Activated naive CD4-positive, alpha-beta T cell treated with anti-CD3 and anti-CD28 coated beads for 36 hours (primary cell): Measurements from ENCODE around the gene BAIAP3. TPM values are rescaled to one million over a fixed set of nuclear protein-coding genes. Genes with fewer than 3 reads are reported as not detected.

Experiments used
- CTCF ChIA-PET: fragments of 350-600 bp; sonication (Branson Sonifier 250); formaldehyde crosslinking; loops from one replicate; lab custom pipeline; 2021; ENCODE audit warnings: antibody characterized with exemption; lab: Charles Lee
- DNase-seq: peaks from one replicate; pipeline ENCODE4 v3.0.0-alpha.2; 2020
- H3K27ac Mint-ChIP-seq: one replicate; pipeline ENCODE4 v1.8.0; 2021; ENCODE audit warnings: mild to moderate bottlenecking, mixed read lengths
- H3K27me3 Mint-ChIP-seq: one replicate; pipeline ENCODE4 v1.8.0; 2021; ENCODE audit warnings: low read depth, mixed read lengths
- H3K36me3 Mint-ChIP-seq: one replicate; pipeline ENCODE4 v1.8.0; 2021; ENCODE audit warnings: low read depth, mixed read lengths
- H3K4me1 Mint-ChIP-seq: one replicate; pipeline ENCODE4 v1.8.0; 2021; ENCODE audit warnings: low read depth, mixed read lengths
- H3K4me3 Mint-ChIP-seq: one replicate; pipeline ENCODE4 v1.8.0; 2021; ENCODE audit warnings: mild to moderate bottlenecking, moderate library complexity, mixed read lengths
- H3K9me3 Mint-ChIP-seq: one replicate; pipeline ENCODE4 v1.8.0; 2021; ENCODE audit warnings: mixed read lengths
- intact Hi-C: fragments of 100-400 bp; cut with micrococcal nuclease; formaldehyde crosslinking; loops from one replicate; pipeline ENCODE4 v1.15.1; 2023
- total RNA-seq, 2 experiments: library from RNA; stranded (reverse); gene quantifications; one replicate each; pipeline ENCODE4 v1.2.3, GENCODE V29; 2021

The BAIAP3 gene, protein sequence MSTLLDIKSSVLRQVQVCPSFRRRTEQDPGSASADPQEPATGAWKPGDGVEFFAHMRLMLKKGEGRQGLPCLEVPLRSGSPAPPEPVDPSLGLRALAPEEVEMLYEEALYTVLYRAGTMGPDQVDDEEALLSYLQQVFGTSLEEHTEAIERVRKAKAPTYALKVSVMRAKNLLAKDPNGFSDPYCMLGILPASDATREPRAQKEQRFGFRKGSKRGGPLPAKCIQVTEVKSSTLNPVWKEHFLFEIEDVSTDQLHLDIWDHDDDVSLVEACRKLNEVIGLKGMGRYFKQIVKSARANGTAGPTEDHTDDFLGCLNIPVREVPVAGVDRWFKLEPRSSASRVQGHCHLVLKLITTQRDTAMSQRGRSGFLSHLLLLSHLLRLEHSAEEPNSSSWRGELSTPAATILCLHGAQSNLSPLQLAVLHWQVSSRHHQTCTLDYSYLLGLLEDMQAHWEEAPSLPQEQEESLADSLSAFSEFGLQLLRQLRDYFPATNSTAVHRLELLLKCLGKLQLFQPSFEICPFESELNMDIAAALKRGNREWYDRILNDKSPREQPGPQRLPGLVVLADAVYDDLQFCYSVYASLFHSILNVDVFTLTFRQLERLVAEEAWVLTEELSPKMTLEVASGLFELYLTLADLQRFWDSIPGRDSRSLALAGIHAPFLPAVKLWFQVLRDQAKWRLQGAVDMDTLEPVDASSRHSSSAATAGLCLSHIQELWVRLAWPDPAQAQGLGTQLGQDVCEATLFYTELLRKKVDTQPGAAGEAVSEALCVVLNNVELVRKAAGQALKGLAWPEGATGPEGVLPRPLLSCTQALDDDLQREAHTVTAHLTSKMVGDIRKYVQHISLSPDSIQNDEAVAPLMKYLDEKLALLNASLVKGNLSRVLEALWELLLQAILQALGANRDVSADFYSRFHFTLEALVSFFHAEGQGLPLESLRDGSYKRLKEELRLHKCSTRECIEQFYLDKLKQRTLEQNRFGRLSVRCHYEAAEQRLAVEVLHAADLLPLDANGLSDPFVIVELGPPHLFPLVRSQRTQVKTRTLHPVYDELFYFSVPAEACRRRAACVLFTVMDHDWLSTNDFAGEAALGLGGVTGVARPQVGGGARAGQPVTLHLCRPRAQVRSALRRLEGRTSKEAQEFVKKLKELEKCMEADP
- total RNA-seq, result under 1 TPM; 0.10 to 0.37 TPM

DNA sequence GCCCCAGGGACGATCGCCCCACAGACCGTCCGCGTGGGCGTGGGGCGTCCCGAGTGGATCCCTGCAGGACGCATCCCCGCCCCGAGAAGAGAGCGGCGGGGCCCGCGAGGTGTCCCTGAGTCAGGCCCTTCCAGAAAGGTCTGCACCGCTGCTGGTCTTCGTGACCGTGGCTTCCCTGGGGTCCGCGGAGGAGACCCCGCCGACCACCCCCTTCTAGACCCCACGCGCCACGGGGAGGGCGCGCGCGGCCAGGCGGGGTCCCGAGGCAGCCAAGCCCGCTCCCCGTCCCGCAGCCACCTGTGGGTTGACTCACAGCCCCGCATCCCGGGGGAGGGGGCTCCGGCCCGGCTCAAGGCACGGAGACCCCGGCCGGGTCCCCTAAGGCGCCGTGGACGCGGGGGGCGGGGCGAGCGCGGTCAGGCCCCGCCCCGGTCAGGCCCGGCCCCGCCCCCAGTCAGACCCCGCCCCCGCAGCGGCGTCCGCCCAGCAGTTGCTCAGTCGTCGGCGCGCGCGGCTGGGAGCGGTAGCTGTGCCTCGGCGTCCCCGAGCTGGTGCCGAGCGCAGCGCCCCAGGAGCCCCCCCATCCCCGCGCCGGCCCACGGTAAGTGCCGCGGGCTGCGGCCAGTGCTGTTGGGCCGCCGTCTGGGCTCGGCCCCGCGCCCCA lies at the start of gene BAIAP3:
Gene BAIAP3 (plus strand): TSS at position 497 of the 664 bp plus-strand sequence. CDS start 4,905 bp downstream, outside the sequence.
- H3K4me3 Mint-ChIP-seq, result no peak within 1 kb of the TSS
- H3K9me3 Mint-ChIP-seq, result no peaks in the 10 kb centered on the region
- H3K27ac Mint-ChIP-seq, result no peak within 1 kb of the TSS
- H3K36me3 Mint-ChIP-seq, result no peaks in the 10 kb centered on the region
- CTCF ChIA-PET, result interaction anchor here (2.5 kb wide), 1 partner anchor 9 kb away, joined by 7 read pairs; no protein-coding TSS in a partner anchor
- H3K4me1 Mint-ChIP-seq, result peaks cover 13% of the 10 kb centered on the region
- H3K27me3 Mint-ChIP-seq, result peaks cover 24% of the 10 kb centered on the region
- intact Hi-C loops, result loop anchor here (10.0 kb wide), 1 partner anchor 342 kb away; the partner anchor contains the start of gene JPT2
- peak; percentile 50 for DNase-seq

DNA sequence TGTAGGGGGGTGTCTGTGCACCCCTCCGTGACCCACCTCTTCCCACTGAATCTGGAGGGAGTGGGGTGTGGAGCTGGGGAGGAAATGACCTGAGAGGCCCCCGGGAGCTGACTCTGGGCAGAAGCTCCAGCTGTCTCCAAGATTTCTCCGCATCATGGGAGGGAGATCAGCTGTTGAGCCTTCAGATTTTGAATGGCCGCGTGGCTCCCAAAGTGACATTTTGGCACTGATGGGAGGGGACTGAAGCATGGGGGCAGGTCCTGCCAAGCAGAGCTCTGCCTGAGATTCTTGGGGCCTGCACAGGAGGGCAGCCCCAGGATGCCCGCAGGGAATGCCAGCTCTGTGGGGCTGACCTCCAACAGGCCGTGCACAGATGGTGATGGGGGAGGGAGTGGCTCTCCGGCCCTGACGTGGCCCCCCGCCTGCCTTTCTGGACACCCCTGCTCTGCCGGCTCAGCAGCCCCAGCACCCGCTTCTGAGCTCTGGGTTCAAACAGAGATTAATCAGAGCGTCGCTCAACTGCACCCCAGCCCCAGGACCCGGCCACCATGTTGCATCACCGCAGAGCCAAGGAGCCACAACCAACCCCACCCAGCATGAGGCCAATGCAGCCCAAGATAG lies 49.3 kb upstream of the BAIAP3 start:
- no peak for DNase-seq
- Mint-ChIP-seq H3K27me3 (peaks cover 12% of the 10 kb centered on the region), H3K36me3 (no peaks in the 10 kb centered on the region), H3K27ac (no peak overlapping the region), H3K4me1 (peaks cover 3% of the 10 kb centered on the region), H3K4me3 (no peak overlapping the region), H3K9me3 (no peaks in the 10 kb centered on the region)
- CTCF ChIA-PET, result no interaction called here
- intact Hi-C loops, result no loop called here

DNA sequence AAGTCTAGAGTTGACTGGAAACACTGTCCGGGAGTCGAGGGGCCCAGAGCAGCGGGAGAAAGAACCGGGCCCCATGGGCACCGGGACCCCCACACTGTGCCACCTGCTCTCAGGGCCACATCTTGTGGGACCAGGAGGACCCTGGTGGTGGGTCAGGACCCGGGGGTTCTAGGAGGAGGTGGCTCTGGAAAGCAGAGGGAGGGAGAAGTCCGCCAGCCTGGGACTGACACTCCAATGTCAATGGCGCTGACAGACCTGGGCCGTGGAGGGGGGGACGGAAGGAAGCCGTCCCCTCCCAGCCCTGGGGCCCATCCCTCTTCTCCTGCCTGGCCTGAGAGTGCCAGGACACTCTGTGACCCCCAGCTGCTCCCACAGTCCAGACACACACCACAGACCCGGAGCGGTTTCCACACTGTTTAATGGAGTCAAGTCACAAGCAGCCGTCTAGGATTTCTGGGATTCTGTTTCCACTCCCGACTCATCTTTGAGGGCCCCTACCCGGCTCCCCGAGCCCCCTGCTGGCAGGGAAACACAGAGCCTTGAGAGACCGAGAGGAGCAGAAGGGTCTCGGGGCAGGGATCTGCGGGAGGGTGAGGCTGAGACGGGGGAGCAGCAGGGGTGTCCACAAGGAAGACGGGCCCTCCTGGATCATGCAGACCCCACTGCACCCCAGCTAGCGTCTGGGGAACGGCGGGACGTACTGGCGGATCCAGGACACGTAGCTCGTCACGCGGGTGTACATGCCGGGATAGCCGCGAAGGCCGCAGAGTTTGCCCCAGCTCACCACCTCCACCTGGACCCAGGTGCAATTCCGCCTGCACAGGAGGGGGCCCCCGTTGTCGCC lies 47.6 kb upstream of the BAIAP3 start:
- peaks cover 26% of the 10 kb centered on the region for H3K27me3 Mint-ChIP-seq
- H3K4me1 Mint-ChIP-seq, result peaks cover 6% of the 10 kb centered on the region
- no peak overlapping the region for H3K4me3 Mint-ChIP-seq
- no peaks in the 10 kb centered on the region for H3K9me3 Mint-ChIP-seq
- DNase-seq, result no peak
- CTCF ChIA-PET, result no interaction called here
- H3K36me3 Mint-ChIP-seq, result no peaks in the 10 kb centered on the region
- intact Hi-C loops, result no loop called here
- H3K27ac Mint-ChIP-seq, result no peak overlapping the region

DNA sequence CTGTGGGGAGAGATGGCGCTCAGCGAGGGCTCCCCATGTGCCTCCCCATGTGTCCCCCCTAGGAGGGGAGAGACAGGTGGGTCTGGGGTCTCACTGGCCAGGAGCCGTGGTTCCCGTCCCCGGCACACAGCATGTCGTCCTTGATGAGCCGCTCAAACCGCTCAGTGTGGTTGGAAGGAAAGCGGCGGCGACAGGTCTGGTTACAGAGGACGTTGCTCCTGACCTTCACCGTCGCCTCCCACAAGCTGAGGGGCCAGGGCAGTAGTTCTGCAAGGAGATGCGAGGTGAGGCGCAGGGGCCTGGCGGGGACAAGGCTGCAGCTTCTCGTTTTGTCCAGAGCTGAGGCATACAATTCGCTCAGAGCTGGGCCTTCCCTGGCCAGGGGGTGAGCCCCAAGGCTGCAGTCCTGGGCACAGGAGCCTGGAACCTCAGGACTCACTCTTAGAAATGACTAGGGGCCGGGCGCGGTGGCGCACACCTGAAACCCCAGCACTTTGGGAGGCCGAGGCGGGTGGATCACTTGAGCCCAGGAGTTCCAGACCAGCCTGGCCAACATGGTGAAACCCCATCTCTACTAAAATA lies 46.8 kb upstream of the BAIAP3 start:
- CTCF ChIA-PET, result no interaction called here
- no peak overlapping the region for H3K27ac Mint-ChIP-seq
- H3K36me3 Mint-ChIP-seq, result no peaks in the 10 kb centered on the region
- peaks cover 6% of the 10 kb centered on the region for H3K4me1 Mint-ChIP-seq
- no peaks in the 10 kb centered on the region for H3K9me3 Mint-ChIP-seq
- no peak for DNase-seq
- no peak overlapping the region for H3K4me3 Mint-ChIP-seq
- intact Hi-C loops, result no loop called here
- peaks cover 31% of the 10 kb centered on the region for H3K27me3 Mint-ChIP-seq

DNA sequence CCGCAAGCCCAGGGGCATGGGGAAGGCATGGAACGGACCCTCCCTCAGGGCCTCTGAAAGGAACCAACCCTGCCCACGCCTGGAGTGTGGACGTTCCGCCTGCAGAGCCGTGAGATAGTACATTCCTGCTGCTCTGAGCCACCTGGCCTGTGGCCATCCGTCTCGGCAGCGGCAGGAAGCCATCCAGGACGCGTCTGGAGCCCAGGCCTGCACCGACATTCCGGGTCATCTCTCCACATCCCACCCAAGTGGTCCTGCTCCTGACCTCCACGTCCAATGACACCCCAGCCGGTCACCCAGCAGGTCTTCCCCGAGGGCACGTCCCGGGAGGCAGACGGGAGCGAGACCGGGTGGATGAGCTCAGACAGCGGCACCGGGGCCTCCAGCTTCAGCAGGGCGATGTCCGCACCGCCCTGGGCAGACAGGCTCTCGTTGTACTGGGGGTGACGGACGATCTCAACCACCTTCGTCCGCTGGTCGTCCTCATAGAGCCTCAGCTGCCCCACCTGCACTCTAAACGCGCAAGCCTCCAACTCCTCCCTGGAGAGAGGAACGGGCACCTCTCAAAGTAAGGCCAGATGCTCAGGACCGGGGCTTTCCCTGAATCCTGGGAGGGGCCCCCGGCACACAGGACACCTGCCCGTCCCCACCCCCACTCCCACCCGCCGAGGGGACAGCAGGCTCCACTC lies 45.3 kb upstream of the BAIAP3 start:
- no peak overlapping the region for H3K27ac Mint-ChIP-seq
- CTCF ChIA-PET, result no interaction called here
- intact Hi-C loops, result no loop called here
- no peak overlapping the region for H3K4me3 Mint-ChIP-seq
- H3K9me3 Mint-ChIP-seq, result no peaks in the 10 kb centered on the region
- H3K36me3 Mint-ChIP-seq, result no peaks in the 10 kb centered on the region
- H3K4me1 Mint-ChIP-seq, result peaks cover 6% of the 10 kb centered on the region
- DNase-seq, result no peak
- peaks cover 34% of the 10 kb centered on the region for H3K27me3 Mint-ChIP-seq

DNA sequence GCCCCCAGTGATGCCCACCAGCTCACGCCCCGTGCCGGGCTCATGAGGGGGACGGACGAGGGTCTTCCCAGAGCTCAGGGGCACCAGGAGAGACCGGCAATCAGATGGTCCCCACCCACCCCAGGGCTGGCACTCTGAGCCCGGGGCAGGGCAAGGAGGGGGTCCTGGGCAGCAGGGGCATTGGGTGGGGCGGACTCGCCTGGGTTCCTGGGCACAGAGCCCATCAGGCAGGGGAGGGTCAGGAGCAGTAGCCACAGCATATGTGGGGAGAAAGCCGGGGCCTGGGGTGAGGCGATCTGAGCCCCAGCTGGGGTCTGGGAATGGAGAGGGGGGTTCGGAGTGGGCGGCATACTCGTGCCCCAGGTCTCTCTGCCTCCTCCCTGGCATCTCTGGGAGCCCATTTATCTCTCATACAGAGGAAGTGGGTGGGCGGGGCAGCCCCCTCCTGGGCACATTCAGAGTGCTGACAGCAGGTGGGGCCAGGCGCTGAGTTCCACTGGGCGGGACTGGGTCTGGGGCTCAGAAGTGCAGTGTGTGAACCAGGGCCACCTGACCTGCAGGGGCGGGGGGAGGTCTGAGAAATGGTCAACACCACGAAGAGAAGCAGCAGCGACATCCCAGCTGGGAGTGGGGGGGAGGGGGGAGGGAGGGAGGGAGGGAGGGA lies 44.5 kb upstream of the BAIAP3 start:
- Mint-ChIP-seq H3K4me3 (no peak overlapping the region), H3K9me3 (no peaks in the 10 kb centered on the region), H3K27ac (no peak overlapping the region), H3K4me1 (peaks cover 6% of the 10 kb centered on the region), H3K27me3 (peaks cover 40% of the 10 kb centered on the region), H3K36me3 (no peaks in the 10 kb centered on the region)
- intact Hi-C loops, result no loop called here
- CTCF ChIA-PET, result no interaction called here
- DNase-seq, result peak; percentile 28

DNA sequence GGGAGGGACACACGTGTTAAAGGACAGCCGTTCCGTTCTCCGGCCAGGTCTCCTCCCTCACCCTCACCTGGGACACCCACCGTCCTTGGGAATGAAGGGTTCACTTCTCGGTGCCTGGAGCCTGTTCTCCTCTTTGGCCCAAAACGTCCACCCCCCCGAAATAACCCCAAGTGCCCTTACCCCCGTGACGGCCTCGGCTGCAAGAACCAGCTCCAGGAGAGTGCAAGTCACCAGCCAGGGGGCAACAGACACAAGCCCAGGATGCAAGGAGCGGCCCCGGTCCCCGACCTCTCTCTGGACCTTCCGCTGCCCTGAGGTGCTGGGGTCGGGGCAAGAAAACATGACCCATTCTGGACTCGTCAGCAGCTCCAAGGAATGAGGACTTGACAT lies 44.0 kb upstream of the BAIAP3 start:
- H3K9me3 Mint-ChIP-seq, result no peaks in the 10 kb centered on the region
- peaks cover 45% of the 10 kb centered on the region for H3K27me3 Mint-ChIP-seq
- H3K4me3 Mint-ChIP-seq, result no peak overlapping the region
- H3K4me1 Mint-ChIP-seq, result peaks cover 6% of the 10 kb centered on the region
- no peak for DNase-seq
- intact Hi-C loops, result no loop called here
- H3K36me3 Mint-ChIP-seq, result no peaks in the 10 kb centered on the region
- CTCF ChIA-PET, result interaction anchor here (1.0 to 1.5 kb wide), 2 partner anchors 10 to 16 kb away, joined by 3 to 4 read pairs; no protein-coding TSS in a partner anchor
- no peak overlapping the region for H3K27ac Mint-ChIP-seq

DNA sequence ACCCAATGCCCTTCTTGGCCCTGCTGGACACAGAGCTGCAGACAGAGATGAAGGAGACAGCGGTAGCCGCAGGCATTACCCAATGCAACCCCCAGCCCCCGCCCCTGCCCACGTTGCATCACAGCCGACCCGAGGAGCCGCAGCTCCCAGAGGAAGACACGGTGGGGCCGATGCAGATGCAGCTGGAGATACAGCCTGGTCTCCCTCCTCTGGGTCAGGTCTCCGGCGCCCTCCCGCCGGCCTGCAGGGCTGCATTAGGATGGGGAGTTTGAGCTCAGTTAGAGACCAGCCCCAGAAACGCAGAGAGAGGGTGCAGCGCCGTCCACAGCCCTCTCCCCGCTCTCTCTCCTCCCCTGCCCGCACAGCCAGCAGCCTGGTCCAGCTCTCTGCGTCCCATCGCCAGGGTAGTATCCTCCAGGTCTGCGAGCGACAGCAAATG lies 43.4 kb upstream of the BAIAP3 start:
- H3K27me3 Mint-ChIP-seq, result peaks cover 45% of the 10 kb centered on the region
- H3K4me1 Mint-ChIP-seq, result peaks cover 6% of the 10 kb centered on the region
- no peak for DNase-seq
- H3K36me3 Mint-ChIP-seq, result no peaks in the 10 kb centered on the region
- H3K4me3 Mint-ChIP-seq, result no peak overlapping the region
- H3K9me3 Mint-ChIP-seq, result no peaks in the 10 kb centered on the region
- intact Hi-C loops, result no loop called here
- CTCF ChIA-PET, result interaction anchor here (1.0 to 1.5 kb wide), 2 partner anchors 10 to 16 kb away, joined by 3 to 4 read pairs; no protein-coding TSS in a partner anchor
- no peak overlapping the region for H3K27ac Mint-ChIP-seq

DNA sequence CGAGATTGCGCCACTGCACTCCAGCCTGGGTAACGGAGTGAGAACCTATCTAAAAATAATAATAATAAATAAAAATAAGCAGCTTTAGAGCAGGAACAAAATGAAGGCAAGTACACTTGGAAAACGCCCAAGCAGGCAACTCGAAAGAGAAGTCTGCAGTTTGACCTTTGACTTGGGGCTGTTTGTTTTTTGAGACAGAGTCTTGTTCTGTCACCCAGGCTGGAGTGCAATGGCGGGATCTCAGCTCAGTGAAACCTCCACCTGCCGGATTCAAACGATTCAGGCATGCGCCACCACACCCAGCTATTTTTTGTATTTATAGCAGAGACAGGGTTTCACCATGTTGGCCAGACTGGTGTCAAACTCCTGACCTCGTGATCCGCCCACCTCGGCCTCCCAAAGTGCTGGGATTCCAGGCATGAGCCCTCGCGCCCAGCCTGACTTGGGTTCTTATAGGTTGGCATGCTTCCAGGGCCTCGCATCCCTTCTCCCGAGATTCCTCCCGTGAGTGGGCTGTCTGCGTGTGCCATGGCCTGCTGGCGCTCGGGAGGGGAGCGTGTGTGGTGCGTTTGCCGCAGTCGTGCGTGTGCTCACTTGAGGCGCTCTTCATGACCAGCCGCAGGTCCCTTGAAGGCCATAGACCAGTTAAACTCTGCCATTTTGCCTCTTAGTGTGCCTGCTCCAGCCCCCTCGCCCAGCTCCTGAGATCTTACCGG lies 42.4 kb upstream of the BAIAP3 start:
- CTCF ChIA-PET, result interaction anchor here (1.5 kb wide), 1 partner anchor 15 kb away, joined by 3 read pairs; no protein-coding TSS in a partner anchor
- Mint-ChIP-seq H3K27ac (no peak overlapping the region), H3K27me3 (peaks cover 48% of the 10 kb centered on the region), H3K4me1 (peaks cover 6% of the 10 kb centered on the region), H3K4me3 (no peak overlapping the region), H3K36me3 (no peaks in the 10 kb centered on the region), H3K9me3 (no peaks in the 10 kb centered on the region)
- intact Hi-C loops, result no loop called here
- DNase-seq, result no peak
